Left ventricle myocardium inferior (tissue), 1 donor: ENCODE results near the gene PPARG. TPM values are rescaled to one million over a fixed set of nuclear protein-coding genes. Genes with fewer than 3 reads are reported as not detected.

Source experiments
- DNase-seq: peaks from one replicate; pipeline ENCODE4 v3.0.0-alpha.2; 2020
- H3K27ac ChIP-seq: fragments of 200-600 bp; replicated peaks from 2 replicates; pipeline ENCODE4 v1.8.0; 2021
- H3K27me3 ChIP-seq: fragments of 200-600 bp; 2 replicates; pipeline ENCODE4 v1.8.0; 2021; ENCODE audit warnings: low read depth
- H3K36me3 ChIP-seq: fragments of 200-600 bp; 2 replicates; pipeline ENCODE4 v1.8.0; 2021
- H3K4me1 ChIP-seq: fragments of 200-600 bp; 2 replicates; pipeline ENCODE4 v1.8.0; 2021
- H3K4me3 ChIP-seq: fragments of 200-600 bp; 2 replicates; pipeline ENCODE4 v1.8.0; 2021; ENCODE audit warnings: mild to moderate bottlenecking, moderate library complexity
- H3K9me3 ChIP-seq: fragments of 200-600 bp; replicated peaks from 2 replicates; pipeline ENCODE4 v1.8.0; 2021
- intact Hi-C: fragments of 100-400 bp; cut with micrococcal nuclease; formaldehyde crosslinking; loops from one replicate; pipeline ENCODE4 v1.11.0; 2022
- total RNA-seq: library from RNA; stranded (reverse); fragmentation: NEBNext Ultra II Directional; extraction: Animal tissue kit (Norgen Biotek cat#: 25700); gene quantifications from one replicate; pipeline ENCODE4 v1.2.1, GENCODE V29; 2021
- TF ChIP-seq, protein P1 (sequence below): fragments of 200-600 bp; IDR thresholded peaks from 2 replicates; pipeline ENCODE4 v1.8.0; 2021; ENCODE audit warnings: antibody characterized with exemption, mild to moderate bottlenecking, borderline replicate concordance
- donor health status: DM: no; HTN: yes; CAD: no; lungs with severe emphysema.

PPARG gene
- total RNA-seq, 1 donor from 2014 or later: 15.6 TPM

DNA sequence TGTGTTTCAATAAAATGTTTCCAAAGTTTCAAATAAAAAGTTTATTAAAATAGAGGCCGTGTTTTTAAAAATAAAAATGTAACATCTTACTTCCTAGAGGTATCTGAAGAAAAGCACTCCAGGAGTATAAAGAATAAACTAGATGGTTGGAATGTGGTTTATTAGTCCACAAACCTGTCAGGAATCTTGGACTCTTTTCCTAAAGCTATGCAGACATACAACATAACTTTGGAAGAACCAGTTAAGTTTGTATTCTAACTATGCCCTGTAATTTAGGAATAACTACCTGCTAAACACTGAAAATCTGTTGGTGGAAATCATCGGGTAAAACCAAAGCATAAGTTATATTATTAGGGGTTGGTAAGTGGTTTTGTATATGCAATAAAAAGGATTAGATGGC is 51.6 kb downstream of the PPARG start:
- Histone ChIP-seq H3K27me3 (no peaks in the 10 kb centered on the region), H3K4me3 (no peak overlapping the region), H3K27ac (no peak overlapping the region), H3K4me1 (peaks cover 11% of the 10 kb centered on the region), H3K36me3 (no peaks in the 10 kb centered on the region), H3K9me3 (no peaks in the 10 kb centered on the region)
- intact Hi-C loops: no loop called here
- no peak for DNase-seq
- TF ChIP-seq, protein P1, sequence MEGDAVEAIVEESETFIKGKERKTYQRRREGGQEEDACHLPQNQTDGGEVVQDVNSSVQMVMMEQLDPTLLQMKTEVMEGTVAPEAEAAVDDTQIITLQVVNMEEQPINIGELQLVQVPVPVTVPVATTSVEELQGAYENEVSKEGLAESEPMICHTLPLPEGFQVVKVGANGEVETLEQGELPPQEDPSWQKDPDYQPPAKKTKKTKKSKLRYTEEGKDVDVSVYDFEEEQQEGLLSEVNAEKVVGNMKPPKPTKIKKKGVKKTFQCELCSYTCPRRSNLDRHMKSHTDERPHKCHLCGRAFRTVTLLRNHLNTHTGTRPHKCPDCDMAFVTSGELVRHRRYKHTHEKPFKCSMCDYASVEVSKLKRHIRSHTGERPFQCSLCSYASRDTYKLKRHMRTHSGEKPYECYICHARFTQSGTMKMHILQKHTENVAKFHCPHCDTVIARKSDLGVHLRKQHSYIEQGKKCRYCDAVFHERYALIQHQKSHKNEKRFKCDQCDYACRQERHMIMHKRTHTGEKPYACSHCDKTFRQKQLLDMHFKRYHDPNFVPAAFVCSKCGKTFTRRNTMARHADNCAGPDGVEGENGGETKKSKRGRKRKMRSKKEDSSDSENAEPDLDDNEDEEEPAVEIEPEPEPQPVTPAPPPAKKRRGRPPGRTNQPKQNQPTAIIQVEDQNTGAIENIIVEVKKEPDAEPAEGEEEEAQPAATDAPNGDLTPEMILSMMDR: no peak

DNA sequence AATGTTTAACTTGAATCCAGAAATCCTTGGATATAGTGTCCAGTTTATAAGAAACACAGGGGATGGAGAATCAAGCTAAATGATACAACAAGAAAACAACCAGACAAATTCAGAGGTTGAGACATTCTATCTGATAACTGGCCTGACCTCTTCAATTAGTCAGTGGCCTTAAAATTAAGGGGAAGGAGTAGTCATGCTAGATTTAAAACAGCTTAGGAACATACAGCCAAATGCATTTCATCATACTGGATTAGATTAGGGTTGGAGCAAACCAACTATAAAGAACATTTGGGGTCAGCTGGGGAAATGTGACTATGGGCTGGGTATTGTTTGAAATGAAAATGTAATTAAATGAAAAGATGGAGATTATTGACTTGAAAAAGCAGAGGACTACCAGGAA is 53.3 kb downstream of the PPARG start:
- no peaks in the 10 kb centered on the region for H3K36me3 ChIP-seq
- intact Hi-C loops: no loop called here
- TF ChIP-seq, protein P1: no peak
- no peaks in the 10 kb centered on the region for H3K27me3 ChIP-seq
- no peak overlapping the region for H3K27ac ChIP-seq
- H3K4me3 ChIP-seq: no peak overlapping the region
- no peak for DNase-seq
- H3K4me1 ChIP-seq: peaks cover 11% of the 10 kb centered on the region
- no peaks in the 10 kb centered on the region for H3K9me3 ChIP-seq

DNA sequence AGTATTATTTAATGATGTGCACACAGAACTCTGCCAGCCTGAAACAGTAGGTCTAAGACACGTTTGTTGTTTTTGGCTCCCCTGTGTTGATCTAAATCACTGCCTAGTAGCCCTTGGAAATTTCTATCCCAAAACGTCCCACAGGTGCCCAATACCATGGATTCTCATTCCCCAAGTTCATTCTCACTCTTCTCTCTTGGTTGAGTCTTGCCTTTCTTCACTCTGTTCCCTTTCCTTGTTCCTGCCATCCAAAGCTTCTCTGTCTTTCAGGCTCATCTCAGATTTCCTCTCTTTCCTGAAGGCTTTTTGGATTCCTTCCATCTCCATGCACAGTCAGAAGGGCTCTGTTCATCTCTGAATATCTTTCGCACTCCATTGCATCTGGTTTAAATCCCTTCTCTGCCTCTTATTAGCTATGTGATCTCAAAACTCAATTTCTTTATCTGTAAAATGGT is 54.2 kb downstream of the PPARG start:
- Histone ChIP-seq H3K9me3 (no peaks in the 10 kb centered on the region), H3K4me3 (no peak overlapping the region), H3K27me3 (no peaks in the 10 kb centered on the region), H3K4me1 (peaks cover 11% of the 10 kb centered on the region), H3K27ac (no peak overlapping the region), H3K36me3 (no peaks in the 10 kb centered on the region)
- no peak for DNase-seq
- TF ChIP-seq, protein P1: no peak
- intact Hi-C loops: no loop called here

DNA sequence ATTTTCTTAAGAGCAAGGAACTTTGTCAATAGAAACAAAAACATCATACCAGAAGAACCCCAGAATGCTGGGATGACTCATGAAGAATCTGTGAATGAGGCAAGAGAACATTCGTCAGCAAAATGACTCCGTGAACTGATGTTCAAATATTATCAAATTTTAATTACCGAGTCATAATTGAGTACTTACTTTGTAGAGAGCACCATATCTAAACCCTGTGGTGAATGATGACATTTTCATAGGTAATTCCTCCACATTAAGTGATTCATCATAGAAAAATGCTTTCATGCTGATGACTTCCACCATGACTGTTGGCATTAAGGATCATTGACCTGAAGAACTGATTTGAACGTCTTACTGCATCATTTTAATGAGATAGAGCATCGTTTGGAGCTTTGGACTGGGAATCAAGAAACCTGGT is 56.3 kb downstream of the PPARG start:
- Histone ChIP-seq H3K9me3 (no peaks in the 10 kb centered on the region), H3K4me3 (no peak overlapping the region), H3K4me1 (peaks cover 16% of the 10 kb centered on the region), H3K36me3 (no peaks in the 10 kb centered on the region), H3K27me3 (no peaks in the 10 kb centered on the region), H3K27ac (no peak overlapping the region)
- DNase-seq: no peak
- intact Hi-C loops: no loop called here
- TF ChIP-seq, protein P1: no peak

DNA sequence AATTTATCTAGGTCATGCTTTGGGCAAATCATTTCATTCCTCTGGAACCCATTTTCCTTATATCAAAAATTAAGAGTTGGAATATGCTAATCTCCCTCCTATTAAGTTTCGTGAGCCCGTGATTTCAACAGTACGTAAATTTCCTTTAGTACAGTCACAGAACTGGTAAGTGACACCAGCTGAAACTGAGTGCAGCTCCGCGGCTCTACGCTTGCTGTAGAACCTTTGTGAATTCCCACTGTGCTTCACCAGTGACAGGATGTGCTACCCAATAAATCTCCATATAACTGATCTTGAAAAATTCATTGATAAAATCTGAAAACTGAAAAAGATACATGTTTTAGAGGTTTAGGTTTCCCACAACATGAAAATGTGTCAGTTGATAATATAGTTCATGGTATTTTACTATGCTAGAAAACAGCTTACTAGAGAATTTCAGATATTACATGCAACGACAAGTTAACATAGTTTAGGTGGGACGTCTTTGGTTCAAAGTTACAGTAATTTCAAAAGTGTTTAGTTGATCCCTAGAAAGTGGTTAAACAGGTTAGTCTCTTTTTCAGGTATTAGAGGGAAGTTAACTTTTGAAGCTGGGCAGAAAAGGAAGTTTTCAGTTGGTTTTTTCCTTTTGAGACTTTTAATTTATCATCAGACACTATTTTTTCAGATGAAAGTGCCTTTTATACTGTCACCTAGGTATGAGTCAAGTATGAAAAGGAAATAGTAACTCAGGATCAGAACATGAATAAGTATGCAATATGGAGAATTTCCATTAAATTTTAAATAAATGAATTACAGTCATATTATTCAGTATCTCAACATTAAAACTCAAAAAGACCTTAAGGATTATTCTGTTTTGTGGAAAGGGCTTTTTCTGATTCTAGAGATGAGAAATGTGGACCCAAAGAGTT is 57.0 kb downstream of the PPARG start:
- intact Hi-C loops: no loop called here
- Histone ChIP-seq H3K27ac (no peak overlapping the region), H3K9me3 (no peaks in the 10 kb centered on the region), H3K36me3 (no peaks in the 10 kb centered on the region), H3K27me3 (no peaks in the 10 kb centered on the region), H3K4me3 (no peak overlapping the region), H3K4me1 (peaks cover 23% of the 10 kb centered on the region)
- no peak for DNase-seq
- TF ChIP-seq, protein P1: no peak
